Skeletal muscle tissue (tissue), 4 donors: Measurements from ENCODE around the gene OSBPL3. TPM values are rescaled to one million over a fixed set of nuclear protein-coding genes. Genes with fewer than 3 reads are reported as not detected.

ENCODE experiments used
- H3K27ac ChIP-seq: one replicate; pipeline ENCODE4 v1.7.0; 2013; ENCODE audit warnings: mild to moderate bottlenecking, low read depth, low read length, inconsistent platforms
- H3K27me3 ChIP-seq, 3 donors: one replicate each; pipeline ENCODE4 v1.7.0; 2013; ENCODE audit warnings: low read length in 3 of 3; ENCODE audit not compliant: control insufficient read depth in 3 of 3, insufficient read depth in 3 of 3
- H3K36me3 ChIP-seq, 3 donors: one replicate each; pipeline ENCODE4 v1.7.0; 2013; ENCODE audit warnings: low read length in 3 of 3; ENCODE audit not compliant: control insufficient read depth in 3 of 3, insufficient read depth in 3 of 3
- H3K4me1 ChIP-seq, 3 donors: one replicate each; pipeline ENCODE4 v1.7.0; 2013; ENCODE audit warnings: low read length in 3 of 3, mild to moderate bottlenecking in 3 of 3; ENCODE audit not compliant: control insufficient read depth in 3 of 3, insufficient read depth in 3 of 3
- H3K4me3 ChIP-seq, 3 donors: one replicate each; pipeline ENCODE4 v1.7.0; 2013; ENCODE audit warnings: low read length in 3 of 3
- H3K9ac ChIP-seq, 3 donors: one replicate each; pipeline ENCODE4 v1.7.0; 2013; ENCODE audit warnings: low read length in 3 of 3, mild to moderate bottlenecking in 3 of 3, moderate library complexity in 2 of 3, low read depth in 1 of 3
- H3K9me3 ChIP-seq, 3 donors: one replicate each; pipeline ENCODE4 v1.7.0; 2013; ENCODE audit warnings: low read length in 3 of 3; ENCODE audit not compliant: control insufficient read depth in 3 of 3
- total RNA-seq: library from RNA; depleted of rRNA; stranded (reverse); fragments of >200 nt; gene quantifications from one replicate; pipeline ENCODE4 v1.2.3, GENCODE V29; 2014
- donor health status: Osteomylitis.

OSBPL3 gene
- total RNA-seq, 1 donor from 2014 or later = 2.6 TPM

DNA sequence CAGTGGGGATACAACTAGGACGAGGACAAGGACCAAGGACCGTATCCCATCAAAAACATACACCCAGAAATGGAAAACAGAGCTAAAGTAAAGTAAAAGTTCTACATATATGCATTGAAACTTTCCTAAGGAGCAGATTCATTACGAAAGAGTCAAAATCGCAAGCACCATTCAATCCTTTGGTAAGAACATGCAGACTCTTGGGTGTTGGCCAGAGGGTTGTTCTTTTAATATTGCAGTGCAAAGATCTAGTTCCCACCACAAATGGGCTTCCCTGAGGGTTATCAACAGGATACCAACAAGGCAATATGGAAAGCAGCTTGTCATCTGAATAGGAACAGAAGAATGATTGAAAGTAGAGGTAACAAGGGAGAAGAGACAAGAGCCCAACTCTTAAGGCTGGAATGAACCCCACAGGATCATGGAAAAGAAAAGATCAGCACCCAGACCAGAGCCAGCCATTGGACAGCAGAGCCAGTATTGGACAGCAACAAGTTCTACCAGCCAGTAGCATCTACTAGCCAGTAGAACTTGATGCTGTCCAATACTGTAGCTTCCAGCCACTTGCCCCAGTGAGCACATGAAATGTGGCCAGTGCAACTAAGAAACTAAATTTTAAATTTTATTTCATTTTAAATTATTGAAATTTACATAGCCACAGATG lies 66.0 kb downstream of the OSBPL3 start:
- no peaks in the 10 kb centered on the region for H3K36me3 ChIP-seq
- no peaks in the 10 kb centered on the region for H3K27me3 ChIP-seq
- H3K4me3 ChIP-seq = no peak overlapping the region
- no peak overlapping the region for H3K27ac ChIP-seq
- peaks cover 0 to 16% (median 0%) of the 10 kb centered on the region in 3 donors for H3K4me1 ChIP-seq
- no peak overlapping the region for H3K9ac ChIP-seq
- no peaks in the 10 kb centered on the region for H3K9me3 ChIP-seq

- Histone ChIP-seq H3K9me3 (no peaks in the 10 kb centered on the region), H3K9ac (no peak overlapping the region), H3K4me1 (peaks cover 0 to 16% (median 0%) of the 10 kb centered on the region in 3 donors), H3K4me3 (no peak overlapping the region), H3K36me3 (no peaks in the 10 kb centered on the region), H3K27me3 (no peaks in the 10 kb centered on the region), H3K27ac (no peak overlapping the region)
Observed at GRCh38 chr7:24912874-24913514, 67.0 kb downstream of the OSBPL3 start.

GRCh38 chr7:24912424-24912823 lies 67.6 kb downstream of the OSBPL3 start:
- Histone ChIP-seq H3K9me3 (no peaks in the 10 kb centered on the region), H3K4me3 (no peak overlapping the region), H3K9ac (no peak overlapping the region), H3K4me1 (peaks cover 0 to 16% (median 0%) of the 10 kb centered on the region in 3 donors), H3K36me3 (no peaks in the 10 kb centered on the region), H3K27ac (no peak overlapping the region), H3K27me3 (no peaks in the 10 kb centered on the region)

DNA sequence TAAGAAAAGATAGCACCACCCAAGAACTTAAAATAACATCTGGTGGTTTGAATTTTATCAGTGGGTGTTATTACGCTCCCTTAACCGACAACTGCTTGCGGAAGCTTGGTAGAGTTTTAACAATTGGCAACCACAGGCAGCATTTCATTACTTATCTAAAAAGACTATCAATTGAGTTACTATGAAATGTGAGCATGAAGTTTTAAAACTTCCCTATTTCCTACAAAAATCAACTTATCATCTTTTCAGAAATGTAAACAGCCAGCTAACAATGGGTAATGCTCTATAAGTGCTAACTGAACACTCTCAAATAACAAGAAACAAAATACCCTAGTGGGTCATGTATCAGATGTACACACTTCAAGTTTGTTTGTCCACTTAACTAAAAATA lies 68.8 kb downstream of the OSBPL3 start:
- Histone ChIP-seq H3K27me3 (no peaks in the 10 kb centered on the region), H3K9me3 (no peaks in the 10 kb centered on the region), H3K9ac (no peak overlapping the region), H3K27ac (no peak overlapping the region), H3K4me1 (peaks cover 0 to 16% (median 0%) of the 10 kb centered on the region in 3 donors), H3K36me3 (no peaks in the 10 kb centered on the region), H3K4me3 (no peak overlapping the region)

GRCh38 chr7:24910551-24911212 lies 69.3 kb downstream of the OSBPL3 start:
- H3K27me3 ChIP-seq = no peaks in the 10 kb centered on the region
- H3K27ac ChIP-seq = no peak overlapping the region
- no peaks in the 10 kb centered on the region for H3K9me3 ChIP-seq
- H3K9ac ChIP-seq = no peak overlapping the region
- no peak overlapping the region for H3K4me3 ChIP-seq
- H3K36me3 ChIP-seq = no peaks in the 10 kb centered on the region
- H3K4me1 ChIP-seq = peaks cover 0 to 16% (median 0%) of the 10 kb centered on the region in 3 donors

GRCh38 chr7:24908727-24909126 lies 71.3 kb downstream of the OSBPL3 start:
- H3K4me3 ChIP-seq = no peak overlapping the region
- H3K9me3 ChIP-seq = no peaks in the 10 kb centered on the region
- peaks cover 0 to 24% (median 3%) of the 10 kb centered on the region in 3 donors for H3K4me1 ChIP-seq
- H3K36me3 ChIP-seq = no peaks in the 10 kb centered on the region
- H3K27ac ChIP-seq = no peak overlapping the region
- no peak overlapping the region for H3K9ac ChIP-seq
- no peaks in the 10 kb centered on the region for H3K27me3 ChIP-seq

DNA sequence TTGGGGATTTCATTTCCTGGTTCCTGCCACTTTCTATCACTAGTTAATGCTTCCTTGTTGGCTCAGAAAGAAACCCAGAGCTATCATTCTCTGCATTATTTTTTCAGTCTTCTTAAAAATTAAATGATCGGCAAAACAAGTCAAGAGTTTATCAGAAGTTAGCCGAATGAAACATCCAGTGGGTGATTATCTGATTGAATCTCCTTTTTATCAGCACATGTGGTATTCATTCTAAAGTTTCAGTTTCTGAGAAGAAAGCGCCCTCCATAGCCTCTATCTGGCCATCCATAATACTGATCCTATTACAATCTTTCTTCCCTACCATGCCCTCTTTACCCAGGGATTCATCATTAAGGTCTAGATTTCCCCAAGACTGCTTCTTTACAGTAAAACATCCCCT lies 71.8 kb downstream of the OSBPL3 start:
- Histone ChIP-seq H3K27me3 (no peaks in the 10 kb centered on the region), H3K9me3 (no peaks in the 10 kb centered on the region), H3K4me3 (no peak overlapping the region), H3K36me3 (no peaks in the 10 kb centered on the region), H3K9ac (no peak overlapping the region), H3K4me1 (peaks cover 0 to 22% (median 3%) of the 10 kb centered on the region in 3 donors), H3K27ac (no peak overlapping the region)

DNA sequence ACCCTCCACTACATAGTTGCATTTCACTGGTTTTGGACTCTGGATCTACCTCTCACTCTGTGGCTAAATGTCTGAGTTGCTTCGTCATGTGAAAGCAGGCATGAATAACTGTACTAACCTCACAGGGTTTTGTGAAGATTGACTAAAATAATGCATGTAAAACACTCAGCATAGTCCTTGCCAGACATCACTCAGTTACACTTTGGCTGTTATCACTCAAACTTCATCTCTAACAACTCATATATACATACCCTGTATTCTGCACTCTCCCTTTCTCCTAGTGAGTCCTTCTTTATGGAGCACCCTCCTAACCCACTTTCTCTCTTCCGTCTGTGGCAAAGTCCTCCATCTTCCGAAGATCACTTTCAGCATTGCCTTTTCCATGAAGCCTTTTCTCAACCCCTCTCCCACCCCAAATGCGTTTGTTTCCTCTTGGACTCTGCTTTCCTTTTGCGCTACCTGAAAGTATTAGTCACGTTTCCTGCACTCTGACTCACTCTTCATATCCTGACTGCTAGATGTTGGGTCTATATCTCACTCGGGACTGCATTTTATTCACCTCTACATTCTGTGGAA lies 72.6 kb downstream of the OSBPL3 start:
- H3K27ac ChIP-seq = no peak overlapping the region
- no peaks in the 10 kb centered on the region for H3K36me3 ChIP-seq
- no peak overlapping the region for H3K4me3 ChIP-seq
- peaks cover 0 to 17% (median 3%) of the 10 kb centered on the region in 3 donors for H3K4me1 ChIP-seq
- no peaks in the 10 kb centered on the region for H3K27me3 ChIP-seq
- no peaks in the 10 kb centered on the region for H3K9me3 ChIP-seq
- H3K9ac ChIP-seq = no peak overlapping the region

DNA sequence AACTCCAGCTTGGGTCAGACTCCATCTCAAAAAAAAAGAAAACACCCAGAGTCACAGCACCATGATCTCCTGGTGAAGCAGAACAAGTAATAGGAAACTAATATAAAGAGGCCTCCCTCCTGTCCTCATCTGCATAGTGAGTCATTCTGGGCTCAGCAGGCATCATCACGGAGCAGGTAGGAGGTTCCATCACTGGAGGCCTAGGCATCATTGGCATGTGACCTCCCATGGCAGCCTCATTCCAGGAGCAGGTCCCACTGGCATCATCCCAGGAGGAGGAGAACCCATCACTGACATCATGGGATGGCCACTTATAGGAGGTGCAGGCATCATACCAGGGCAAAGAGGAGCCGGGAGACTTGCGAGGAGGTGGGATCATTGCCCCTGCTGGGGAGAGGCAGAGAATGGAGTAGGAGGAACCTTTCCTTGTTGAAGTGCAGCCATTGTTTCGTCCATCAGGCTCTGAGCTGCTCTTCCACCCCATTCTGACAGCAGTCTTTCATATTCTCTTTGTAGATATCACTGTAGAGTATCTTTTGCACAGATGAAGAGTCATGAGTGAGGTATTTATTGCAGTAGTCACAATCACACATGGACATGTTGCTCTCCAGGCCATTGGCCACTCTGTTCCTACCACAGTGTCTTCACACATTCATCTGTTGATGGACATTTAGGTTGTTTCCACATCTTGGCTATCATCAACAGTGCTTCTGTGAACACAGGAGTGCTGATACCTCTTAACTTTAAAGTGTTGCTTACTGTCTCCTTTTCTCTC lies 73.8 kb downstream of the OSBPL3 start:
- Histone ChIP-seq H3K27me3 (no peaks in the 10 kb centered on the region), H3K27ac (no peak overlapping the region), H3K4me1 (peaks cover 0 to 17% (median 3%) of the 10 kb centered on the region in 3 donors), H3K9ac (no peak overlapping the region), H3K4me3 (no peak overlapping the region), H3K36me3 (no peaks in the 10 kb centered on the region), H3K9me3 (no peaks in the 10 kb centered on the region)
